HepG2 (cell line): ENCODE data around the gene CSF3R. TPM values are rescaled to one million over a fixed set of nuclear protein-coding genes. Genes with fewer than 3 reads are reported as not detected.
A peak's percentile ranks its signal among the peaks of the same experiment; 100 is the strongest.

ENCODE experiments used
- ARNT ChIP-seq: fragments of 450-650 bp; IDR thresholded peaks from 2 replicates; pipeline ENCODE4 v1.6.1; 2017
- ATF7 ChIP-seq, 2 experiments: fragments of 450-650 bp in 1 of 2; sonication (generic) in 1 of 2; formaldehyde crosslinking in 1 of 2; IDR thresholded peaks; 2 replicates each; pipeline versions ENCODE4 v1.4.0 to v1.6.1; 2016 to 2020; ENCODE audit warnings: antibody characterized with exemption in 1 of 2, mild to moderate bottlenecking in 1 of 2, missing genetic modification reagents in 1 of 2
- BRCA1 ChIP-seq: sonication (generic); formaldehyde crosslinking; IDR thresholded peaks from 2 replicates; pipeline ENCODE4 v1.4.0; 2020; ENCODE audit warnings: missing genetic modification reagents
- EED ChIP-seq: sonication (generic); formaldehyde crosslinking; IDR thresholded peaks from 2 replicates; pipeline ENCODE4 v1.5.0; 2020; ENCODE audit warnings: mild to moderate bottlenecking, missing genetic modification reagents
- ELF3 ChIP-seq: IDR thresholded peaks from 2 replicates; pipeline ENCODE4 v1.6.1; 2016; ENCODE audit warnings: missing genetic modification reagents, missing compliant biosample characterization
- ERF ChIP-seq: IDR thresholded peaks from 2 replicates; pipeline ENCODE4 v1.6.1; 2018; ENCODE audit warnings: missing biosample characterization, missing genetic modification reagents
- FOXK2 ChIP-seq: fragments of 450-650 bp; IDR thresholded peaks from 2 replicates; pipeline ENCODE4 v1.6.1; 2016
- JUN ChIP-seq: sonication (generic); formaldehyde crosslinking; IDR thresholded peaks from 2 replicates; pipeline ENCODE4 v1.4.0; 2020; ENCODE audit warnings: mild to moderate bottlenecking, missing genetic modification reagents
- KLF15 ChIP-seq: sonication (generic); formaldehyde crosslinking; IDR thresholded peaks from 2 replicates; pipeline ENCODE4 v1.8.1; 2023; ENCODE audit warnings: borderline replicate concordance, mild to moderate bottlenecking, inconsistent platforms, missing genetic modification reagents, mixed read lengths
- MED1 ChIP-seq: sonication (generic); formaldehyde crosslinking; IDR thresholded peaks from 2 replicates; pipeline ENCODE4 v1.4.0; 2020; ENCODE audit warnings: missing genetic modification reagents
- MED8 ChIP-seq: sonication (generic); formaldehyde crosslinking; IDR thresholded peaks from 2 replicates; pipeline ENCODE4 v1.8.1; 2023; ENCODE audit warnings: mild to moderate bottlenecking, missing genetic modification reagents; ENCODE audit not compliant: insufficient replicate concordance
- MLLT10 ChIP-seq: sonication (generic); formaldehyde crosslinking; IDR thresholded peaks from 2 replicates; pipeline ENCODE4 v1.4.0; 2020; ENCODE audit warnings: missing genetic modification reagents
- MTF2 ChIP-seq: sonication (generic); formaldehyde crosslinking; IDR thresholded peaks from 2 replicates; pipeline ENCODE4 v1.5.0; 2020; ENCODE audit warnings: missing genetic modification reagents, borderline replicate concordance
- PHF5A ChIP-seq: IDR thresholded peaks from one replicate; pipeline ENCODE4 v1.6.1; 2018; ENCODE audit warnings: low read depth, missing genetic modification reagents; ENCODE audit not compliant: unreplicated experiment
- SALL2 ChIP-seq: sonication (generic); formaldehyde crosslinking; IDR thresholded peaks from 2 replicates; pipeline ENCODE4 v1.8.1; 2023; ENCODE audit warnings: mild to moderate bottlenecking, missing genetic modification reagents, inconsistent platforms
- SATB2 ChIP-seq: sonication (generic); formaldehyde crosslinking; IDR thresholded peaks from 2 replicates; pipeline ENCODE4 v1.5.0; 2020; ENCODE audit warnings: missing genetic modification reagents
- SIX1 ChIP-seq: sonication (generic); formaldehyde crosslinking; IDR thresholded peaks from 2 replicates; pipeline ENCODE4 v1.4.0; 2020; ENCODE audit warnings: missing genetic modification reagents, borderline replicate concordance
- SOX5 ChIP-seq: IDR thresholded peaks from 2 replicates; pipeline ENCODE4 v1.6.1; 2016; ENCODE audit warnings: borderline replicate concordance
- XBP1 ChIP-seq: sonication (generic); formaldehyde crosslinking; IDR thresholded peaks from 2 replicates; pipeline ENCODE4 v1.5.0; 2020; ENCODE audit warnings: missing genetic modification reagents
- ZFP41 ChIP-seq: sonication (generic); formaldehyde crosslinking; IDR thresholded peaks from 2 replicates; pipeline ENCODE4 v1.4.0; 2020; ENCODE audit warnings: mild to moderate bottlenecking, missing genetic modification reagents, borderline replicate concordance
- ZNF232 ChIP-seq: sonication (generic); formaldehyde crosslinking; IDR thresholded peaks from 2 replicates; pipeline ENCODE4 v1.4.0; 2020; ENCODE audit warnings: missing genetic modification reagents, borderline replicate concordance
- ZNF251 ChIP-seq: sonication (generic); formaldehyde crosslinking; IDR thresholded peaks from 2 replicates; pipeline ENCODE4 v1.9.0; 2021; ENCODE audit warnings: mild to moderate bottlenecking, missing genetic modification reagents
- ZNF256 ChIP-seq: sonication (generic); formaldehyde crosslinking; conservative IDR thresholded peaks from 2 replicates; pipeline ENCODE4 v1.4.0; 2020; ENCODE audit warnings: missing genetic modification reagents
- ZNF644 ChIP-seq: IDR thresholded peaks from 2 replicates; pipeline ENCODE4 v1.6.1; 2016; ENCODE audit warnings: low read depth
- ZNF724P ChIP-seq: sonication (generic); formaldehyde crosslinking; IDR thresholded peaks from 2 replicates; pipeline ENCODE4 v1.8.0; 2022; ENCODE audit warnings: missing genetic modification reagents, borderline replicate concordance
- ZNF75D ChIP-seq: sonication (generic); formaldehyde crosslinking; IDR thresholded peaks from 2 replicates; pipeline ENCODE4 v1.8.1; 2023; ENCODE audit warnings: missing genetic modification reagents, mild to moderate bottlenecking, borderline replicate concordance
- polyA plus RNA-seq, 8 experiments: library from polyadenylated mRNA; depleted of rRNA in 3 of 8; stranded (reverse) in 7 of 8; unstranded in 1 of 8; fragments of >200 nt; fragmentation: Illumina TruSeq in 4 of 8; extraction: Trizol in 4 of 8; gene quantifications; 2 replicates each; pipeline versions ENCODE4 v1.2.1 to v1.2.3, GENCODE V29; 2011 to 2016; ENCODE audit warnings: low read depth in 4 of 8, missing spikeins in 1 of 8, mixed read lengths in 1 of 8; ENCODE audit not compliant: insufficient read depth in 1 of 8
- total RNA-seq, 5 experiments: library from RNA; depleted of rRNA; stranded (reverse); fragments of >200 nt; fragmentation: Illumina TruSeq; extraction: Trizol; gene quantifications; 2 replicates each; pipeline ENCODE4 v1.2.3, GENCODE V29; 2016; ENCODE audit warnings: low read depth in 1 of 5
- TF ChIP-seq, protein P1 (sequence below): sonication (generic); formaldehyde crosslinking; IDR thresholded peaks from 2 replicates; pipeline ENCODE4 v1.4.0; 2020; ENCODE audit warnings: missing genetic modification reagents
- TF ChIP-seq, protein P2 (sequence below): sonication (generic); formaldehyde crosslinking; IDR thresholded peaks from 2 replicates; pipeline ENCODE4 v1.4.0; 2020; ENCODE audit warnings: missing genetic modification reagents
- TF ChIP-seq, protein P3 (sequence below): sonication (generic); formaldehyde crosslinking; conservative IDR thresholded peaks from 2 replicates; pipeline ENCODE4 v1.4.0; 2020; ENCODE audit warnings: missing genetic modification reagents

The CSF3R gene
- total and polyA plus RNA-seq, 2 of the 13 experiments (the other 11 are each of a cell fraction or from before 2014, with no cell fraction given), result 11.9 to 28.8 TPM

DNA sequence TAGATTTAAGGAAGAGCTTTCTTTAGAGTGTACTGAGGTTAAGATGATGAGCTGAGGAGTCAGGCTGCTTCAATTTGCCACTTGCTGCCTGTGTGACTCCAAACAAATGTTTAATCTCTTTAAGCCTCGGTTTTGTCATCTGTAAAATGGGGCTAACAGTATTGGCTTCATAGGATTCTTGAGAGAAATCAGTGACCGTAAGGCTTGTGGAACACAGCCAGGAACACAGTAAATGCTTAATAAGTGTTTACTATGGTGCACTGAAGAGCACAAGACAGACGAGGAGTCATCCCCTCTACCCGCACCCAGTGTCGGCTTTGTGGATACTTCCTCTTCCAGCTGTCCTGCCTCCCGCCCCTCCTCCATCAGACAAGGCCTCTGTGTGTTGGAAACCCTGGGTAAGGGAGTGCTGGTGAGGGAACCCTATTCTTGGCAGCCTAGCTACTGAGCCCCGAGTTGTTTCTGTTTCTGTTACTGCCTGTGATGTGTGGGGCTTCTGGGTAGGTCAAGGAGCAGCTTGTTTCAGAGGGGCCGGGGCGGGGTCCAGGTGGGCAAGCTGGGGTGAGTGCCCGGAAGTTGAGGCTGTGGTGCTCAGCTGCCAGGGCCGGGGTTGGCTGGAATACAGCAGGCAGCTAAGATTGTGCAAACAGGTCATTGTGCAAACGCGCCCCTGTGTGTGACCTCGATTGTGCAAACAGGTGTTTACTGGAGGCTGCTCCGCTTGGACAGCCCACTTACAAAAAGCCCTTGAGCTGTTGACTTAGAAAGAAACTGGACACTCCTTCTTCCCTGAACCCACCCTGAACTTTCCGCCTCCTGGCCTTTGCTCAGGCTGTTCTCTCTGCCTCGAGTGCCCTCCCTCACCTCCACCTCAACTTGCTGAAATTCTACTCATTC lies 4.0 kb upstream of the CSF3R start (continued):
- TF ChIP-seq XBP1, result no peak
- TF ChIP-seq FOXK2, result peak; percentile 89
- TF ChIP-seq ZNF644, result peak; percentile 16; the same call in 1 of the 2 replicates
- peak; percentile 82 for TF ChIP-seq MED8 (CRISPR knock-in tag)
- TF ChIP-seq, protein P1, sequence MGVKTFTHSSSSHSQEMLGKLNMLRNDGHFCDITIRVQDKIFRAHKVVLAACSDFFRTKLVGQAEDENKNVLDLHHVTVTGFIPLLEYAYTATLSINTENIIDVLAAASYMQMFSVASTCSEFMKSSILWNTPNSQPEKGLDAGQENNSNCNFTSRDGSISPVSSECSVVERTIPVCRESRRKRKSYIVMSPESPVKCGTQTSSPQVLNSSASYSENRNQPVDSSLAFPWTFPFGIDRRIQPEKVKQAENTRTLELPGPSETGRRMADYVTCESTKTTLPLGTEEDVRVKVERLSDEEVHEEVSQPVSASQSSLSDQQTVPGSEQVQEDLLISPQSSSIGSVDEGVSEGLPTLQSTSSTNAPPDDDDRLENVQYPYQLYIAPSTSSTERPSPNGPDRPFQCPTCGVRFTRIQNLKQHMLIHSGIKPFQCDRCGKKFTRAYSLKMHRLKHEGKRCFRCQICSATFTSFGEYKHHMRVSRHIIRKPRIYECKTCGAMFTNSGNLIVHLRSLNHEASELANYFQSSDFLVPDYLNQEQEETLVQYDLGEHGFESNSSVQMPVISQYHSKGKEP (CRISPR knock-in tag), result no peak
- TF ChIP-seq MED1, result peak; percentile 99
- peak; percentile 93; the same call in 1 of the 2 replicates for TF ChIP-seq ZNF232 (CRISPR knock-in tag)
- TF ChIP-seq ARNT, result no peak
- peak; percentile 80; the same call in 1 of the 2 replicates for TF ChIP-seq ZNF724P (CRISPR knock-in tag)
- TF ChIP-seq SALL2 (CRISPR knock-in tag), result peak; percentile 95
- peak; percentile 71; the same call in 1 of the 2 replicates for TF ChIP-seq ZFP41
- peak; percentile 97 for TF ChIP-seq BRCA1 (CRISPR knock-in tag)
- TF ChIP-seq ZNF251 (CRISPR knock-in tag), result no peak
- TF ChIP-seq, protein P2, sequence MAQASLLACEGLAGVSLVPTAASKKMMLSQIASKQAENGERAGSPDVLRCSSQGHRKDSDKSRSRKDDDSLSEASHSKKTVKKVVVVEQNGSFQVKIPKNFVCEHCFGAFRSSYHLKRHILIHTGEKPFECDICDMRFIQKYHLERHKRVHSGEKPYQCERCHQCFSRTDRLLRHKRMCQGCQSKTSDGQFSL, result 0 out of 2 replicates have a peak, but pooled peaks have one; percentile 62
- TF ChIP-seq, protein P3, sequence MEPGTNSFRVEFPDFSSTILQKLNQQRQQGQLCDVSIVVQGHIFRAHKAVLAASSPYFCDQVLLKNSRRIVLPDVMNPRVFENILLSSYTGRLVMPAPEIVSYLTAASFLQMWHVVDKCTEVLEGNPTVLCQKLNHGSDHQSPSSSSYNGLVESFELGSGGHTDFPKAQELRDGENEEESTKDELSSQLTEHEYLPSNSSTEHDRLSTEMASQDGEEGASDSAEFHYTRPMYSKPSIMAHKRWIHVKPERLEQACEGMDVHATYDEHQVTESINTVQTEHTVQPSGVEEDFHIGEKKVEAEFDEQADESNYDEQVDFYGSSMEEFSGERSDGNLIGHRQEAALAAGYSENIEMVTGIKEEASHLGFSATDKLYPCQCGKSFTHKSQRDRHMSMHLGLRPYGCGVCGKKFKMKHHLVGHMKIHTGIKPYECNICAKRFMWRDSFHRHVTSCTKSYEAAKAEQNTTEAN (CRISPR knock-in tag), result peak; percentile 100
- peak; percentile 94; the same call in 1 of the 2 replicates for TF ChIP-seq KLF15 (CRISPR knock-in tag)
- no peak for TF ChIP-seq MLLT10 (CRISPR knock-in tag)
- 0 out of 2 replicates have a peak, but pooled peaks have one; percentile 78 for TF ChIP-seq SATB2 (CRISPR knock-in tag)
- TF ChIP-seq ZNF256 (CRISPR knock-in tag), result peak; percentile 83; the same call in 1 of the 2 replicates
- TF ChIP-seq ELF3 (CRISPR knock-in tag), result peak; percentile 89
- TF ChIP-seq EED, result no peak; the same call in 1 of the 2 replicates
- TF ChIP-seq MTF2 (CRISPR knock-in tag), result no peak
- peak; percentile 98 for TF ChIP-seq ERF (CRISPR knock-in tag)
- peak; percentile 94 for TF ChIP-seq PHF5A (CRISPR knock-in tag)
- TF ChIP-seq ATF7 (IDR thresholded peaks at IDR 0.05), result 0 out of 2 replicates have a peak, but pooled peaks have one; percentile 1
- peak; percentile 85; the same call in 1 of the 2 replicates for TF ChIP-seq ATF7 (CRISPR knock-in tag; IDR thresholded peaks at IDR 0.05)
- TF ChIP-seq SOX5 (CRISPR knock-in tag), result peak; percentile 96
- TF ChIP-seq ZNF75D (CRISPR knock-in tag), result no peak
- TF ChIP-seq SIX1 (CRISPR knock-in tag), result peak; percentile 95
- TF ChIP-seq JUN (CRISPR knock-in tag), result peak; percentile 73; the same call in 1 of the 2 replicates
